Measurements from ENCODE around the gene KCNH6. TPM values are rescaled to one million over a fixed set of nuclear protein-coding genes. Genes with fewer than 3 reads are reported as not detected.

The KCNH6 gene
- total RNA-seq, 4 donors from 2014 or later, result not detected

DNA sequence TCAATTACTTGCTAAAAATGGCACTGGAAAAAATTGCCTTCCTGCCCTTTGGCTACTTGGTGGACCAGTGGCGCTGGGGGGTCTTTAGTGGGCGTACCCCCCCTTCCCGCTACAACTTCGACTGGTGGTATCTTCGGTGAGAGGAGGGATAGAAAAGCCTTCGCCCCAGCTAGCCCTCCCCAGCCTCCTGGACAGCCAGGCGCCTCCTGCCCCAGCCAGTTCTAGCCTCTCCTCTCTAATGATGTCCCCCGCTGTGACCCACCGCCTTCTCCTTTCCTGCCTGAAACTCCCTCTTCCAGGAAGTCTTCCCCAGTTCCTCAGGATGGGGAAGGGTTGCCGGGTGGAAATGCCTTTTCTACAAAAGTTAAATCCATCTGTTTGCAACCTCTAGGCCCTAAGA, 40.1 kb upstream of the KCNH6 start:
- no peak for DNase-seq (ENCODE audit: low spot score in 2 of 2)
- 63 to 72% methylated on average over 10 of the region's 10 CpGs for WGBS, 2 donors
- TF ChIP-seq, protein P1, sequence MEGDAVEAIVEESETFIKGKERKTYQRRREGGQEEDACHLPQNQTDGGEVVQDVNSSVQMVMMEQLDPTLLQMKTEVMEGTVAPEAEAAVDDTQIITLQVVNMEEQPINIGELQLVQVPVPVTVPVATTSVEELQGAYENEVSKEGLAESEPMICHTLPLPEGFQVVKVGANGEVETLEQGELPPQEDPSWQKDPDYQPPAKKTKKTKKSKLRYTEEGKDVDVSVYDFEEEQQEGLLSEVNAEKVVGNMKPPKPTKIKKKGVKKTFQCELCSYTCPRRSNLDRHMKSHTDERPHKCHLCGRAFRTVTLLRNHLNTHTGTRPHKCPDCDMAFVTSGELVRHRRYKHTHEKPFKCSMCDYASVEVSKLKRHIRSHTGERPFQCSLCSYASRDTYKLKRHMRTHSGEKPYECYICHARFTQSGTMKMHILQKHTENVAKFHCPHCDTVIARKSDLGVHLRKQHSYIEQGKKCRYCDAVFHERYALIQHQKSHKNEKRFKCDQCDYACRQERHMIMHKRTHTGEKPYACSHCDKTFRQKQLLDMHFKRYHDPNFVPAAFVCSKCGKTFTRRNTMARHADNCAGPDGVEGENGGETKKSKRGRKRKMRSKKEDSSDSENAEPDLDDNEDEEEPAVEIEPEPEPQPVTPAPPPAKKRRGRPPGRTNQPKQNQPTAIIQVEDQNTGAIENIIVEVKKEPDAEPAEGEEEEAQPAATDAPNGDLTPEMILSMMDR (IDR thresholded peaks at IDR 0.05), result no peak
- TF ChIP-seq POLR2A (IDR thresholded peaks at IDR 0.05) (no peak), EP300 (IDR thresholded peaks at IDR 0.05) (no peak)
- H3K4me1 ChIP-seq, result peaks cover 0 to 12% (median 2%) of the 10 kb centered on the region in 4 donors
- no peak overlapping the region for H3K4me3 ChIP-seq
- H3K27me3 ChIP-seq, result peaks cover 0 to 11% of the 10 kb centered on the region in 2 donors
- H3K9me3 ChIP-seq, result no peaks in the 10 kb centered on the region
- H3K27ac ChIP-seq, result no peak overlapping the region
- no peaks in the 10 kb centered on the region for H3K36me3 ChIP-seq

DNA sequence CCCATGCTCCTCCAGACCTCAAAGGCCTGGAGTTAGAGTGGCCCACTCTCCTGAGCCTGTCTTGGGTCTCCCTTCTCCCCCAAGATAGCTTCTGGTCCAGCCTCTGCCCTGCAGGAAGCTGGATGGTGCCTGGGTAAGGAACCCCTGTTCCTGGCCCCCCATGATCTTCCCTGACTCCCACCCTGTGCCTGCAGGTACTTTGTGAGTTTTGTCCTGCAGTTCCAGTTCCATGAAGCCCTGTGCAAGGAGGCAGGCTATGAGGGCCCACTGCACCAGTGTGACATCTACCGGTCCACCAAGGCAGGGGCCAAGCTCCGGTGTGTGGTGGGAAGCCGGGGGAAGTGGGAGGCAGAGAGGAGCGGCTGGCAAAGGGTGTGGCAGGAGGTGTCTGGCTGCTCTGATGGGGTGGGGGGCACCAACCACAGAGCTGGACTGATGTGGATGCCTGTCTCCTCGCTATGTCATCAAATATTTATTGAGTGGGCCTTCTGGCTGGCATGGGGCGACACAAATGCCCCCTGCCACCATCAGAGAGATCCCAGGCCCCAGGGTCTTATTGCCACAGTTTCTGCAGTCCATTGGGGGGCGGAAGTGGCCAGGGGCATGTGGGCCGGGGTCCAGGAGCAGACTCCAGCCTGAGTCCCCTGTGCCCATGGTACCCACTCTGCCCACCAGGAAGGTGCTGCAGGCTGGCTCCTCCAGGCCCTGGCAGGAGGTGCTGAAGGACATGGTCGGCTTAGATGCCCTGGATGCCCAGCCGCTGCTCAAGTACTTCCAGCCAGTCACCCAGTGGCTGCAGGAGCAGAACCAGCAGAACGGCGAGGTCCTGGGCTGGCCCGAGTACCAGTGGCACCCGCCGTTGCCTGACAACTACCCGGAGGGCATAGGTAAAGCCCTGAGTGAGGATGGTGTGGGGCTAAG, 39.2 kb upstream of the KCNH6 start:
- DNase-seq (ENCODE audit: low spot score in 2 of 2), result no peak
- Histone ChIP-seq H3K27ac (no peak overlapping the region), H3K4me3 (no peak overlapping the region), H3K27me3 (peaks cover 0 to 4% of the 10 kb centered on the region in 2 donors), H3K4me1 (peaks cover 0 to 4% (median 0%) of the 10 kb centered on the region in 4 donors), H3K36me3 (no peaks in the 10 kb centered on the region), H3K9me3 (no peaks in the 10 kb centered on the region)
- 91% methylated on average over 9 to 14 of the region's 16 CpGs for WGBS, 2 donors
- TF ChIP-seq EP300 (IDR thresholded peaks at IDR 0.05) (no peak), POLR2A (IDR thresholded peaks at IDR 0.05) (no peak)
- TF ChIP-seq, protein P1 (IDR thresholded peaks at IDR 0.05), result no peak

DNA sequence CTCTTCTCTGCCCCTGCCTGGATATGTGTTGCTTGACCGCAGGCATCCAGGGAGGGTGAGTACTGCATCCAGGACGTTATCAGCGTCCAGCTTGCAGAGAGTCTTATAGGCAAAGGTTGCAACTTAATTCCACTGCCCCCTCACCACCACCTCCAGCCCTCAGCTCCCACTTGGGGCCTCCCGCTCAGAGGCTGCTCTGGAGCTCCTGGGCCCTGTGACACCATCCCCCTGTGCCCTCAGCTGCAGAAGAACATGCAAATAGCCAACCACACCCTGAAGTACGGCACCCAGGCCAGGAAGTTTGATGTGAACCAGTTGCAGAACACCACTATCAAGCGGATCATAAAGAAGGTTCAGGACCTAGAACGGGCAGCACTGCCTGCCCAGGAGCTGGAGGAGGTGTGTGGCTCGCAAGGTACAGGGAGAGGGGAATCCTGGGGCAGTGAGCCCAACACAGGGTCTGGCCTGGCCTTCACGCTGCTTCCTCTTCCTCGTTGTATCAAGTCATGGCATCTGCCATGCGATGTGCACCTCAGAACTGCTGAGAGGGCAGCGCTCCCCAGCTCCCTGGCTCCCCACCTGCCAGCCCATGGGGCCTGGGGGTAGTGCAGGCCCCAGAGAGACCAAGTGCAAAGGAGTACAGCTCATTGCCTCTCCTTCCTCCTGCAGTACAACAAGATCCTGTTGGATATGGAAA, 36.7 kb upstream of the KCNH6 start:
- Histone ChIP-seq H3K9me3 (no peaks in the 10 kb centered on the region), H3K4me3 (no peak overlapping the region), H3K27ac (no peak overlapping the region), H3K4me1 (no peaks in the 10 kb centered on the region), H3K27me3 (no peaks in the 10 kb centered on the region), H3K36me3 (no peaks in the 10 kb centered on the region)
- DNase-seq (ENCODE audit: low spot score in 2 of 2), result no peak
- TF ChIP-seq EP300 (IDR thresholded peaks at IDR 0.05) (no peak), POLR2A (IDR thresholded peaks at IDR 0.05) (no peak)
- TF ChIP-seq, protein P1 (IDR thresholded peaks at IDR 0.05), result no peak
- 72 to 73% methylated on average over 10 to 12 of the region's 12 CpGs for WGBS, 2 donors

DNA sequence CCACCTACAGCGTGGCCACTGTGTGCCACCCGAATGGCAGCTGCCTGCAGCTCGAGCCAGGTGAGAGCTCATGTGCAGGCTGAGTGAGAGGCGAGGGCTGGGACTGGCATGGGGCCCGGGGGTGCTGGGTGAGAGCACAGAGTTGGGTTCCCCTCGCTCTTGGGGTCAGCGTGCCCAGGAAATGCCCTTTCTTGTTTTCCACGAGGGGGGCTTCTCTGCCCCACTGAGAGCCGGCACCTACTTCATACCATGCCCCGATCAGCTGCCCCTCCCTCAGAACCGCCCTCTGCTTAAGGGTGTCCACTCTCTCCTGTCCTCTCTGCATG, 36.2 kb upstream of the KCNH6 start:
- Histone ChIP-seq H3K4me3 (no peak overlapping the region), H3K27me3 (no peaks in the 10 kb centered on the region), H3K36me3 (no peaks in the 10 kb centered on the region), H3K9me3 (no peaks in the 10 kb centered on the region), H3K4me1 (no peaks in the 10 kb centered on the region), H3K27ac (no peak overlapping the region)
- TF ChIP-seq, protein P1 (IDR thresholded peaks at IDR 0.05), result no peak
- TF ChIP-seq POLR2A (IDR thresholded peaks at IDR 0.05), result no peak
- TF ChIP-seq EP300 (IDR thresholded peaks at IDR 0.05), result no peak
- no peak for DNase-seq (ENCODE audit: low spot score in 2 of 2)
- 83 to 88% methylated on average over 7 to 11 of the region's 11 CpGs for WGBS, 2 donors

DNA sequence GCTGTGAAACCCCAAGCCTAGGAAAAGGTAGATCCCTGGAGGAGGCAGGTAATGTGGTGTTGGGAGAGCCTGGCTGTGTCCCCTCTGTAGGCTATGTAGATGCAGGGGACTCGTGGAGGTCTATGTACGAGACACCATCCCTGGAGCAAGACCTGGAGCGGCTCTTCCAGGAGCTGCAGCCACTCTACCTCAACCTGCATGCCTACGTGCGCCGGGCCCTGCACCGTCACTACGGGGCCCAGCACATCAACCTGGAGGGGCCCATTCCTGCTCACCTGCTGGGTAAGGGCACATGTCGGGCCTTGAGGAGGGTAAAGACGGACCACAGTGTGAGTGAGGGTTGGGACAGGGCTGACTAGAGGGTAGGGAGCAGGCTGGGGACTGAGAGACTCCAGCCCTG, 34.3 kb upstream of the KCNH6 start:
- 91% methylated on average over 10 of the region's 10 CpGs for WGBS, 2 donors
- no peak for DNase-seq (ENCODE audit: low spot score in 2 of 2)
- no peak overlapping the region for H3K4me3 ChIP-seq

More for the DNA sequence above, 34.3 kb upstream of the KCNH6 start:
- Histone ChIP-seq H3K27me3 (no peaks in the 10 kb centered on the region), H3K36me3 (no peaks in the 10 kb centered on the region), H3K9me3 (no peaks in the 10 kb centered on the region), H3K27ac (no peak overlapping the region), H3K4me1 (no peaks in the 10 kb centered on the region)
- TF ChIP-seq, protein P1 (IDR thresholded peaks at IDR 0.05), result no peak
- no peak for TF ChIP-seq EP300 (IDR thresholded peaks at IDR 0.05)
- TF ChIP-seq POLR2A (IDR thresholded peaks at IDR 0.05), result no peak
